GM06990 (cell line): ENCODE measurements around the gene LTBP4.

ENCODE experiments used
- DNase-seq: peaks from one replicate; pipeline ENCODE4 v3.0.0-alpha.2; 2011; ENCODE audit not compliant: insufficient read length; ENCODE audit errors: extremely low read depth
- H3K27me3 ChIP-seq: replicated peaks from 2 replicates; pipeline ENCODE4 v1.6.0; 2011; ENCODE audit warnings: low read length; ENCODE audit not compliant: control insufficient read depth, insufficient read depth
- H3K36me3 ChIP-seq: 2 replicates; pipeline ENCODE4 v1.5.1; 2011; ENCODE audit warnings: low read length; ENCODE audit not compliant: control insufficient read depth, insufficient read depth
- H3K4me3 ChIP-seq: replicated peaks from 2 replicates; pipeline ENCODE4 v1.5.1; 2011; ENCODE audit warnings: low read depth, mild to moderate bottlenecking, control low read depth, low read length
- CTCF ChIP-seq: IDR thresholded peaks from 2 replicates; pipeline ENCODE4 v1.5.1; 2011; ENCODE audit warnings: low read length, control low read depth, mild to moderate bottlenecking, inconsistent platforms; ENCODE audit not compliant: insufficient read depth, poor library complexity, severe bottlenecking

Gene LTBP4

GRCh38 chr19:40565910-40566495, 35.2 kb upstream of the LTBP4 start:
- Histone ChIP-seq H3K27me3 (no peaks in the 10 kb centered on the region; the same call in 1 of the 2 replicates), H3K36me3 (no peaks in the 10 kb centered on the region), H3K4me3 (no peak overlapping the region)
- no peak for TF ChIP-seq CTCF
- DNase-seq = no peak

GRCh38 chr19:40567040-40567749, 34.0 kb upstream of the LTBP4 start:
- DNase-seq = no peak
- Histone ChIP-seq H3K36me3 (no peaks in the 10 kb centered on the region), H3K4me3 (peak overlapping the region; percentile 38), H3K27me3 (no peaks in the 10 kb centered on the region; the same call in 1 of the 2 replicates)
- TF ChIP-seq CTCF = no peak

GRCh38 chr19:40567750-40568494, 33.2 kb upstream of the LTBP4 start:
- H3K4me3 ChIP-seq = peak overlapping the region; percentile 38
- TF ChIP-seq CTCF = no peak
- no peaks in the 10 kb centered on the region; the same call in 1 of the 2 replicates for H3K27me3 ChIP-seq

GRCh38 chr19:40570313-40571004, 30.7 kb upstream of the LTBP4 start:
- H3K36me3 ChIP-seq = no peaks in the 10 kb centered on the region
- no peaks in the 10 kb centered on the region; the same call in 1 of the 2 replicates for H3K27me3 ChIP-seq
- TF ChIP-seq CTCF = no peak
- DNase-seq = peak; percentile 97
- H3K4me3 ChIP-seq = peak overlapping the region; percentile 45

More at GRCh38 chr19:40567750-40568494, 33.2 kb upstream of the LTBP4 start:
- H3K36me3 ChIP-seq = no peaks in the 10 kb centered on the region
- no peak for DNase-seq

- H3K36me3 ChIP-seq = no peaks in the 10 kb centered on the region
- TF ChIP-seq CTCF = no peak
- DNase-seq = no peak
- peak overlapping the region; percentile 30; the same call in 1 of the 2 replicates for H3K4me3 ChIP-seq
- H3K27me3 ChIP-seq = no peaks in the 10 kb centered on the region; the same call in 1 of the 2 replicates
These were observed 30.2 kb upstream of the LTBP4 start for GRCh38 chr19:40571005-40571318.
